Stimulated activated CD4-positive, alpha-beta T cell treated with anti-CD3 and anti-CD28 coated beads, Interleukin-1b, Interleukin-23, amount 100 ng/mL, for 48 hours (primary cell): ENCODE measurements around the gene PSMB11.
A peak's percentile ranks its signal among the peaks of the same experiment; 100 is the strongest.

ENCODE experiments used
- DNase-seq: peaks from one replicate; pipeline ENCODE4 v3.0.0-alpha.2; 2020

The PSMB11 gene

GRCh38 chr14:23015618-23016017, 26.4 kb upstream of the PSMB11 start:
- no peak for DNase-seq

- DNase-seq = no peak
Observed at GRCh38 chr14:23017091-23017490, 24.9 kb upstream of the PSMB11 start.

GRCh38 chr14:23018107-23018506, 23.9 kb upstream of the PSMB11 start:
- no peak for DNase-seq

GRCh38 chr14:23020143-23021128, 21.6 kb upstream of the PSMB11 start:
- DNase-seq = no peak

- no peak for DNase-seq
Observed at GRCh38 chr14:23021434-23021833, 20.6 kb upstream of the PSMB11 start.

- no peak for DNase-seq
Observed at GRCh38 chr14:23021889-23022442, 20.0 kb upstream of the PSMB11 start.

GRCh38 chr14:23023022-23023794, 18.8 kb upstream of the PSMB11 start:
- no peak for DNase-seq

- DNase-seq = no peak
Observed at GRCh38 chr14:23023795-23024152, 18.2 kb upstream of the PSMB11 start.

GRCh38 chr14:23024612-23025075, 17.4 kb upstream of the PSMB11 start:
- no peak for DNase-seq

GRCh38 chr14:23025151-23025814, 16.7 kb upstream of the PSMB11 start:
- peak; percentile 31 for DNase-seq

- peak; percentile 23 for DNase-seq
Observed at GRCh38 chr14:23028799-23029198, 13.2 kb upstream of the PSMB11 start.

- no peak for DNase-seq
Observed at GRCh38 chr14:23030936-23031335, 11.1 kb upstream of the PSMB11 start.

GRCh38 chr14:23033251-23033727, 8.7 kb upstream of the PSMB11 start:
- no peak for DNase-seq

- no peak for DNase-seq
Observed at GRCh38 chr14:23033801-23034497, 8.1 kb upstream of the PSMB11 start.

- peak; percentile 91 for DNase-seq
Observed at GRCh38 chr14:23034498-23035302, 7.3 kb upstream of the PSMB11 start, which contains the start of gene PSMB5. TSS of gene PSMB5 (minus strand) at chr14:23034900. CDS start at chr14:23034881, 19 bp downstream.

- no peak for DNase-seq
Observed at GRCh38 chr14:23035303-23036144, 6.5 kb upstream of the PSMB11 start.

GRCh38 chr14:23040100-23040499, 1.9 kb upstream of the PSMB11 start:
- DNase-seq = no peak

- DNase-seq = no peak
Observed at GRCh38 chr14:23041729-23042128, 283 bp upstream of the PSMB11 start.

GRCh38 chr14:23043145-23043544, 1.1 kb downstream of the PSMB11 start:
- DNase-seq = no peak

- DNase-seq = no peak
Observed at GRCh38 chr14:23043754-23044153, 1.7 kb downstream of the PSMB11 start.
